Measurements from ENCODE around the gene TNFRSF11A. TPM values are rescaled to one million over a fixed set of nuclear protein-coding genes. Genes with fewer than 3 reads are reported as not detected.

Gene TNFRSF11A
- total RNA-seq, 5 donors from 2014 or later (not counting 1 experiment from before 2014, with no cell fraction given), result 0.41 to 4.6 (median 1.2) TPM

- no peaks in the 10 kb centered on the region for H3K27me3 ChIP-seq (replicated peaks in 1 of 2; ENCODE audit: control insufficient read depth in 2 of 2, extremely low read depth in 1 of 2, insufficient read depth in 2 of 2, low read length in 1 of 2)
- no peak overlapping the region for H3K27ac Mint-ChIP-seq
- ATAC-seq (replicated peaks in 1 of 4), result no peak
- H3K4me1 Mint-ChIP-seq, result peaks cover 0 to 2% (median 1%) of the 10 kb centered on the region in 3 donors
- no peaks in the 10 kb centered on the region for H3K27me3 Mint-ChIP-seq
- no peaks in the 10 kb centered on the region for H3K9me3 Mint-ChIP-seq
- CTCF ChIA-PET, result no interaction called here
- H3K27ac ChIP-seq (ENCODE audit: low read length), result no peak overlapping the region
- no peaks in the 10 kb centered on the region for H3K36me3 ChIP-seq (ENCODE audit: control insufficient read depth in 2 of 2, extremely low read depth in 1 of 2, insufficient read depth in 1 of 2, low read length in 1 of 2)
- no peaks in the 10 kb centered on the region for H3K9me3 ChIP-seq
- no peak overlapping the region for H3K4me3 Mint-ChIP-seq
- POLR2A ChIA-PET, result no interaction called here
- no peak for DNase-seq
- no peaks in the 10 kb centered on the region for H3K36me3 Mint-ChIP-seq
- no peaks in the 10 kb centered on the region for H3K4me1 ChIP-seq (ENCODE audit: control insufficient read depth in 1 of 2, extremely low read depth in 1 of 2, insufficient read depth in 2 of 2, low read length in 2 of 2)
- H3K4me3 ChIP-seq (ENCODE audit: control insufficient read depth in 1 of 2, extremely low read depth in 1 of 2, low read length in 1 of 2), result no peak overlapping the region
- 29% methylated on average over 1 of the region's 4 CpGs for WGBS (ENCODE audit: insufficient coverage)
Measured at GRCh38 chr18:62370366-62370765, 45.3 kb downstream of the TNFRSF11A start.

GRCh38 chr18:62371436-62371835 lies 46.3 kb downstream of the TNFRSF11A start:
- Mint-ChIP-seq H3K27me3 (no peaks in the 10 kb centered on the region), H3K4me3 (no peak overlapping the region)

DNA sequence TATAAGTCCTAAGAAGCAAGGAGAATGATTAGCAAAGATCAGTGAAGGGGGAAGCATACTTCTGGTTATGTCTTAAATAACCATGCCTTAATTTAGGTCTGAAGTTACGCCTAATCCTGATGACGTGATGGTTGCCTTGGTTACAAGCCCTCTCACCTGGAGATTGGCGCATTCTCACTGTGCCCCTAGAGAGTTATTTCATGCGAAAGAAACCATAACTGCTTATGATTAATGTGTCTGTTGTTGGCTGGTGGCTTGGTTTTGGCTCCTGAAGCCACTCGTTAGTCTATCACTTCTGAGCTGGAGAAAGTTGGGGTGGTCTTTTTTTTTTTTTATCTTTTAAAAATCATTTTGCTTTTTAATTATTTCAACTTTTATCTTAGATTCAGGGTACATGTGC lies 47.0 kb downstream of the TNFRSF11A start:
- H3K27me3 Mint-ChIP-seq, result no peaks in the 10 kb centered on the region
- H3K27ac Mint-ChIP-seq, result no peak overlapping the region
- no peak for DNase-seq
- 94% methylated on average over 3 of the region's 5 CpGs for WGBS (ENCODE audit: insufficient coverage)
- no peak overlapping the region for H3K27ac ChIP-seq (ENCODE audit: low read length)
- no peaks in the 10 kb centered on the region for H3K36me3 Mint-ChIP-seq
- no peaks in the 10 kb centered on the region for H3K27me3 ChIP-seq (replicated peaks in 1 of 2; ENCODE audit: control insufficient read depth in 2 of 2, extremely low read depth in 1 of 2, insufficient read depth in 2 of 2, low read length in 1 of 2)
- no peak overlapping the region for H3K4me3 Mint-ChIP-seq
- CTCF ChIA-PET, result no interaction called here
- no peaks in the 10 kb centered on the region for H3K9me3 ChIP-seq
- no peaks in the 10 kb centered on the region for H3K36me3 ChIP-seq (ENCODE audit: control insufficient read depth in 2 of 2, extremely low read depth in 1 of 2, insufficient read depth in 1 of 2, low read length in 1 of 2)
- no peak for ATAC-seq (replicated peaks in 1 of 4)
- H3K4me1 ChIP-seq (ENCODE audit: control insufficient read depth in 1 of 2, extremely low read depth in 1 of 2, insufficient read depth in 2 of 2, low read length in 2 of 2), result no peaks in the 10 kb centered on the region
- POLR2A ChIA-PET, result no interaction called here
- H3K4me3 ChIP-seq (ENCODE audit: control insufficient read depth in 1 of 2, extremely low read depth in 1 of 2, low read length in 1 of 2), result no peak overlapping the region
- no peaks in the 10 kb centered on the region for H3K9me3 Mint-ChIP-seq
- H3K4me1 Mint-ChIP-seq, result no peaks in the 10 kb centered on the region

More at GRCh38 chr18:62371436-62371835, 46.3 kb downstream of the TNFRSF11A start:
- Histone ChIP-seq H3K27me3 (replicated peaks in 1 of 2; ENCODE audit: control insufficient read depth in 2 of 2, extremely low read depth in 1 of 2, insufficient read depth in 2 of 2, low read length in 1 of 2) (no peaks in the 10 kb centered on the region), H3K27ac (ENCODE audit: low read length) (no peak overlapping the region), H3K4me1 (ENCODE audit: control insufficient read depth in 1 of 2, extremely low read depth in 1 of 2, insufficient read depth in 2 of 2, low read length in 2 of 2) (no peaks in the 10 kb centered on the region), H3K36me3 (ENCODE audit: control insufficient read depth in 2 of 2, extremely low read depth in 1 of 2, insufficient read depth in 1 of 2, low read length in 1 of 2) (no peaks in the 10 kb centered on the region), H3K9me3 (no peaks in the 10 kb centered on the region), H3K4me3 (ENCODE audit: control insufficient read depth in 1 of 2, extremely low read depth in 1 of 2, low read length in 1 of 2) (no peak overlapping the region)
- Mint-ChIP-seq H3K27ac (no peak overlapping the region), H3K9me3 (no peaks in the 10 kb centered on the region), H3K4me1 (no peaks in the 10 kb centered on the region), H3K36me3 (no peaks in the 10 kb centered on the region)
- WGBS (ENCODE audit: insufficient coverage), result 91% methylated on average over 5 of the region's 10 CpGs
- ATAC-seq (replicated peaks in 1 of 4), result no peak
- ChIA-PET CTCF (no interaction called here), POLR2A (no interaction called here)
- no peak for DNase-seq

DNA sequence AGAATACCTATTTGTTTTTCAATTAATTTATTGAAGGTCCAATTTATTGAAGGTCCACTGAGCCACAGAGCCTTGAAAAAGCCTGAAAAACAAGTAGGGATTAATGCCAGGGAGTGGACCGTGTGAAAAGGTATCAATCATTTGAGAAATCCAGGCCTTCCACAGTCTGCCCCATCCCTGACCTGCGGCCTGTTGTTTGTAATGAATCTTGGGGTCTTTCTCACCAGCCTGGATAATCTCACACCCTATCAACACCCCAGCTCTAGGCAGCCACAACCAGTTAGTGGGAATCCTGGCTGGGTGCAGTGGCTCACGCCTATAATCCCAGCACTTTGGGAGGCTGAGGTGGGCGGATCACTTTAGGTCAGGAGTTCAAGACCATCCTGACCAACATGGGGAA lies 47.8 kb downstream of the TNFRSF11A start:
- no peaks in the 10 kb centered on the region for H3K36me3 ChIP-seq (ENCODE audit: control insufficient read depth in 2 of 2, extremely low read depth in 1 of 2, insufficient read depth in 1 of 2, low read length in 1 of 2)
- no peak for DNase-seq
- WGBS (ENCODE audit: insufficient coverage), result no CpG with 5 or more reads among the region's 4 CpGs
- H3K4me3 ChIP-seq (ENCODE audit: control insufficient read depth in 1 of 2, extremely low read depth in 1 of 2, low read length in 1 of 2), result no peak overlapping the region
- ChIA-PET POLR2A (no interaction called here), CTCF (no interaction called here)
- H3K27me3 ChIP-seq (replicated peaks in 1 of 2; ENCODE audit: control insufficient read depth in 2 of 2, extremely low read depth in 1 of 2, insufficient read depth in 2 of 2, low read length in 1 of 2), result no peaks in the 10 kb centered on the region
- H3K27ac ChIP-seq (ENCODE audit: low read length), result no peak overlapping the region
- ATAC-seq (replicated peaks in 1 of 4), result no peak
- Mint-ChIP-seq H3K27ac (no peak overlapping the region), H3K9me3 (no peaks in the 10 kb centered on the region), H3K27me3 (no peaks in the 10 kb centered on the region), H3K36me3 (no peaks in the 10 kb centered on the region), H3K4me1 (no peaks in the 10 kb centered on the region), H3K4me3 (no peak overlapping the region)
- H3K4me1 ChIP-seq (ENCODE audit: control insufficient read depth in 1 of 2, extremely low read depth in 1 of 2, insufficient read depth in 2 of 2, low read length in 2 of 2), result no peaks in the 10 kb centered on the region
- H3K9me3 ChIP-seq, result no peaks in the 10 kb centered on the region

DNA sequence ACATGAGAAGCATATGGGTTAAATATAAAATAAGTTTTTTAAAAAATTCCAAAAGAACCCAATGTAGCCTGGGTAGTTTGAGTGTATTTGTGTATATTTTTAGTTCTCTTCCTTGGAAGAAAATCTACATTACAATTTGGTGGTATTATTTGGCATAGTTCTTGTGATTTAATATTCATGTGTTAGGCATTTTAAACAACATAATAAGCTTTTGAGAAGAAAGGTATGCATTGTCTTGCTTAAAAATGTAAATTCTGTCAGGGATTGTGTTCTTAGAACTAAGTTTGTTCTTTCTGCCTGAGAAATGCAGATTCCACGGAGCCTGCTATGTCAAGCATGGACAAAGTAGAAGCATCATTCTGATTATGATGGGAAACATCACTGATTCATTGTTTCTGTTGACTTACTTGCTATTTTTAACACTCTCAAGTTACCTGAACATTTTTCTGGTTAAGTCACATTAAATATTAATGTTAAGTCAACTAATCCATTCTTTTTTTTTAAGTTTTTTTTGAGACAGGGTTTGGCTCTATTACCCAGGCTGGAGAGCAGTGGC lies 49.4 kb downstream of the TNFRSF11A start:
- H3K36me3 ChIP-seq (ENCODE audit: control insufficient read depth in 2 of 2, extremely low read depth in 1 of 2, insufficient read depth in 1 of 2, low read length in 1 of 2), result no peaks in the 10 kb centered on the region
- ChIA-PET POLR2A (no interaction called here), CTCF (interaction anchor here in 1 of 2 donors (0.5 kb wide), 1 partner anchor 212 kb away, joined by 3 read pairs; no protein-coding TSS in a partner anchor)
- WGBS (ENCODE audit: insufficient coverage), result no CpG with 5 or more reads among the region's 1 CpG
- Mint-ChIP-seq H3K4me3 (no peak overlapping the region), H3K27ac (no peak overlapping the region), H3K27me3 (no peaks in the 10 kb centered on the region), H3K9me3 (no peaks in the 10 kb centered on the region), H3K36me3 (no peaks in the 10 kb centered on the region), H3K4me1 (no peaks in the 10 kb centered on the region)
- ATAC-seq (replicated peaks in 1 of 4), result no peak
- H3K9me3 ChIP-seq, result no peaks in the 10 kb centered on the region
- H3K27ac ChIP-seq (ENCODE audit: low read length), result no peak overlapping the region
- H3K4me1 ChIP-seq (ENCODE audit: control insufficient read depth in 1 of 2, extremely low read depth in 1 of 2, insufficient read depth in 2 of 2, low read length in 2 of 2), result no peaks in the 10 kb centered on the region
- H3K27me3 ChIP-seq (replicated peaks in 1 of 2; ENCODE audit: control insufficient read depth in 2 of 2, extremely low read depth in 1 of 2, insufficient read depth in 2 of 2, low read length in 1 of 2), result no peaks in the 10 kb centered on the region
- no peak for DNase-seq
- H3K4me3 ChIP-seq (ENCODE audit: control insufficient read depth in 1 of 2, extremely low read depth in 1 of 2, low read length in 1 of 2), result no peak overlapping the region

- Mint-ChIP-seq H3K36me3 (no peaks in the 10 kb centered on the region), H3K4me3 (no peak overlapping the region), H3K4me1 (no peaks in the 10 kb centered on the region), H3K27me3 (no peaks in the 10 kb centered on the region), H3K9me3 (no peaks in the 10 kb centered on the region), H3K27ac (no peak overlapping the region)
- no peak overlapping the region for H3K4me3 ChIP-seq (ENCODE audit: control insufficient read depth in 1 of 2, extremely low read depth in 1 of 2, low read length in 1 of 2)
- no peak for ATAC-seq (replicated peaks in 1 of 4)
- DNase-seq, result no peak
- no peaks in the 10 kb centered on the region for H3K9me3 ChIP-seq
- H3K36me3 ChIP-seq (ENCODE audit: control insufficient read depth in 2 of 2, extremely low read depth in 1 of 2, insufficient read depth in 1 of 2, low read length in 1 of 2), result no peaks in the 10 kb centered on the region
- ChIA-PET CTCF (no interaction called here), POLR2A (no interaction called here)
- no CpG with 5 or more reads among the region's 7 CpGs for WGBS (ENCODE audit: insufficient coverage)
- no peaks in the 10 kb centered on the region for H3K4me1 ChIP-seq (ENCODE audit: control insufficient read depth in 1 of 2, extremely low read depth in 1 of 2, insufficient read depth in 2 of 2, low read length in 2 of 2)
- no peak overlapping the region for H3K27ac ChIP-seq (ENCODE audit: low read length)
- no peaks in the 10 kb centered on the region for H3K27me3 ChIP-seq (replicated peaks in 1 of 2; ENCODE audit: control insufficient read depth in 2 of 2, extremely low read depth in 1 of 2, insufficient read depth in 2 of 2, low read length in 1 of 2)
Measured at GRCh38 chr18:62377131-62377807, 52.2 kb downstream of the TNFRSF11A start.

Data from T-cell (primary cell).